PFSK-1 (cell line): Measurements from ENCODE around the gene EGFL8.

Source experiments
- FOXP2 ChIP-seq: optimal IDR thresholded peaks from 2 replicates; pipeline ENCODE3; 2011; ENCODE audit warnings: borderline replicate concordance, control low read depth, inconsistent platforms; ENCODE audit not compliant: insufficient read depth; ENCODE audit errors: extremely low read length, extremely low read depth
- POLR2AphosphoS5 ChIP-seq: IDR thresholded peaks from 2 replicates; pipeline ENCODE4 v1.6.1; 2012; ENCODE audit warnings: low read depth, mild to moderate bottlenecking, control low read depth, low read length, moderate library complexity
- REST ChIP-seq, 2 experiments: IDR thresholded peaks; 2 replicates each; pipeline versions ENCODE4 v1.6.1 to v1.8.0; 2011 to 2012; ENCODE audit warnings: low read depth in 2 of 2, low read length in 2 of 2, control low read depth in 1 of 2, inconsistent platforms in 1 of 2, mild to moderate bottlenecking in 1 of 2, moderate library complexity in 1 of 2; ENCODE audit not compliant: insufficient read depth in 1 of 2
- SIN3A ChIP-seq: IDR thresholded peaks from 2 replicates; pipeline ENCODE4 v1.6.1; 2012; ENCODE audit warnings: mild to moderate bottlenecking, low read length, moderate library complexity, borderline replicate concordance; ENCODE audit not compliant: insufficient read depth
- TAF1 ChIP-seq: IDR thresholded peaks from 2 replicates; pipeline ENCODE4 v1.6.1; 2012; ENCODE audit warnings: low read length, control low read depth, borderline replicate concordance; ENCODE audit not compliant: insufficient read depth

EGFL8 gene

GRCh38 chr6:32181915-32182529, 17.6 kb downstream of the EGFL8 start:
- TF ChIP-seq SIN3A (no peak), POLR2AphosphoS5 (no peak), REST (IDR thresholded peaks at IDR 0.05; ENCODE audit: insufficient read depth in 1 of 2, low read depth in 2 of 2, low read length in 2 of 2) (no peak), TAF1 (no peak), FOXP2 (no peak)

- TF ChIP-seq SIN3A = no peak
- no peak for TF ChIP-seq POLR2AphosphoS5
- no peak for TF ChIP-seq REST (IDR thresholded peaks at IDR 0.05; ENCODE audit: insufficient read depth in 1 of 2, low read depth in 2 of 2, low read length in 2 of 2)
- TF ChIP-seq FOXP2 = no peak
- TF ChIP-seq TAF1 = no peak
Observed at GRCh38 chr6:32182555-32182981, 18.2 kb downstream of the EGFL8 start.

GRCh38 chr6:32183030-32183429, 18.6 kb downstream of the EGFL8 start:
- TF ChIP-seq TAF1 = no peak
- TF ChIP-seq SIN3A = no peak
- no peak for TF ChIP-seq REST (IDR thresholded peaks at IDR 0.05; ENCODE audit: insufficient read depth in 1 of 2, low read depth in 2 of 2, low read length in 2 of 2)
- no peak for TF ChIP-seq FOXP2
- no peak for TF ChIP-seq POLR2AphosphoS5

DNA sequence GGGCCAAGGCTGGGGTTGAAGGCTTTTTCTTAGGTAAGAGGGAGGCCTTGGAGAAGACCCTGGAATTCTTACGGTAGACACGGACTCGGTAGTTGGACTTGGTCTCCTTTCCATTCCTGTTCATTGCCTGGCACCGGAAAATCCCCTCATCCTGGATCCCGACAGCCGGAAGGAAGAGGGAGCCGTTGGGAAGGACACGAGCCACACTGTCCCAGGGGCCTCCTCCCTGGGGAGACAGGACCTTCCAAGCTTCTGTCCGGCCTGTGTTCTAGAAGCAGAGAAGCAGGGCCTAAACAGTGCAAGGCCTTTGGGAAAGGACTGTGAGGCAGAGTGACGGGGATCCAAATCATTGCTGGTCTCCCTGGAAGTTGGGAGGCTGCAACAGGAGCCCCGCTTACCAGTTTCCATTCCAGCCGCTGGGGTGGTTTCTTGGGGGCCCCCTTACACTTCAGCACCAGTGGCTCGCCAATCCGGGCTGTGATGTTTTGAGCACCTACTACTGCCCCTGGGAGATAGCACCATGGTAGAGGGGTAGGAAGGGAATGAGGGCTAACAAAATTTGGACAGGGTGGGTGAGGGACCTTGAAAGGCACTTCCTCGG, 19.2 kb downstream of the EGFL8 start:
- TF ChIP-seq TAF1 = no peak
- no peak for TF ChIP-seq REST (IDR thresholded peaks at IDR 0.05; ENCODE audit: insufficient read depth in 1 of 2, low read depth in 2 of 2, low read length in 2 of 2)
- TF ChIP-seq SIN3A = no peak
- no peak for TF ChIP-seq POLR2AphosphoS5
- TF ChIP-seq FOXP2 = no peak

DNA sequence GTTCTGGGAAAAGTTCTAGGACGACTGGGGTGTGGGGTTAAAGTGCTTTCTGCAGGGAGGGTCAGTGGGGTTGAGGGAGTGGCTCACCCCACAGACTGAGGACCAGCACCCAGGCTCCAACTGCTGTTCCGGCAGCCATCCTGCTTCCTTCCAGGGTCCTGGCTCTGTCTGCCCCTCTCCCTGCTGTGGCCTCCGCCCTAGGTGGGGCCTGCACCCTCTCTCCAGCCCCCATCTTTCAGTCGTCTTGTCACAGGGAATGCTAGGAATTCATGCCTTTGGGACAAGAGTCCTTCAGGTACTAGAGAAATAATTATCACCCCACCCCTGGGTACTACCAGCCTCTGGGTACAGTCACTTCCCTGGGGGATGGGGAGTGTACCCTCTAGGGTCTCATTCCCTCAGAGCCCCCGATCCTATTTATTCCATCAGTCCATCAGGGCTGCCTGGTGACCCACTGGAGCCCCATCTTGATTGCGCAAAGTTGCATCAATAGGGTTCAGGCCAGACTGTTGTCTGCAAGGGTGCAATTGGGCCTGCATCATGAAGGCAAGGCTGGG, 19.8 kb downstream of the EGFL8 start, which contains the start of gene AGER:
AGER (minus strand) TSS at position 170 of the 557 bp plus-strand sequence; CDS start at position 139, 31 bp downstream.
- peak; percentile 48 for TF ChIP-seq POLR2AphosphoS5
- no peak for TF ChIP-seq REST (IDR thresholded peaks at IDR 0.05; ENCODE audit: insufficient read depth in 1 of 2, low read depth in 2 of 2, low read length in 2 of 2)
